HepG2 (cell line): Measurements from ENCODE around the gene BCAN. TPM values are rescaled to one million over a fixed set of nuclear protein-coding genes. Genes with fewer than 3 reads are reported as not detected.

Experiments
- GATAD2A ChIP-seq: IDR thresholded peaks from 2 replicates; pipeline ENCODE4 v1.6.1; 2016
- HNRNPL ChIP-seq: fragments of 200-400 bp; formaldehyde crosslinking; IDR thresholded peaks from 2 replicates; pipeline ENCODE4 v1.6.1; 2017; ENCODE audit warnings: mild to moderate bottlenecking, low read depth, low read length
- MLLT10 ChIP-seq: sonication (generic); formaldehyde crosslinking; IDR thresholded peaks from 2 replicates; pipeline ENCODE4 v1.4.0; 2020; ENCODE audit warnings: missing genetic modification reagents
- SRY ChIP-seq: sonication (generic); formaldehyde crosslinking; IDR thresholded peaks from 2 replicates; pipeline ENCODE4 v1.8.0; 2022; ENCODE audit warnings: mild to moderate bottlenecking, missing genetic modification reagents
- polyA plus RNA-seq, 8 experiments: library from polyadenylated mRNA; depleted of rRNA in 3 of 8; stranded (reverse) in 7 of 8; unstranded in 1 of 8; fragments of >200 nt; fragmentation: Illumina TruSeq in 4 of 8; extraction: Trizol in 4 of 8; gene quantifications; 2 replicates each; pipeline versions ENCODE4 v1.2.1 to v1.2.3, GENCODE V29; 2011 to 2016; ENCODE audit warnings: low read depth in 4 of 8, missing spikeins in 1 of 8, mixed read lengths in 1 of 8; ENCODE audit not compliant: insufficient read depth in 1 of 8
- total RNA-seq, 5 experiments: library from RNA; depleted of rRNA; stranded (reverse); fragments of >200 nt; fragmentation: Illumina TruSeq; extraction: Trizol; gene quantifications; 2 replicates each; pipeline ENCODE4 v1.2.3, GENCODE V29; 2016; ENCODE audit warnings: low read depth in 1 of 5
- TF ChIP-seq, protein P1 (sequence below): sonication (generic); formaldehyde crosslinking; IDR thresholded peaks from 2 replicates; pipeline ENCODE4 v1.8.1; 2023; ENCODE audit warnings: mild to moderate bottlenecking, missing genetic modification reagents
- TF ChIP-seq, protein P2 (sequence below), 2 experiments: IDR thresholded peaks; 2 replicates each; pipeline ENCODE4 v1.6.1; 2011 to 2012; ENCODE audit warnings: low read length in 2 of 2, borderline replicate concordance in 1 of 2, low read depth in 1 of 2, mild to moderate bottlenecking in 1 of 2, moderate library complexity in 1 of 2
- TF ChIP-seq, protein P3 (sequence below): sonication (generic); formaldehyde crosslinking; IDR thresholded peaks from 2 replicates; pipeline ENCODE4 v1.5.0; 2020; ENCODE audit warnings: mild to moderate bottlenecking, low read depth, missing genetic modification reagents, borderline replicate concordance
- TF ChIP-seq, protein P4 (sequence below): sonication (generic); formaldehyde crosslinking; IDR thresholded peaks from 2 replicates; pipeline ENCODE4 v1.4.0; 2020; ENCODE audit warnings: low read depth, missing genetic modification reagents
- TF ChIP-seq, protein P5 (sequence below), 2 experiments: sonication (generic) in 1 of 2; formaldehyde crosslinking in 1 of 2; IDR thresholded peaks; 2 replicates each; pipeline versions ENCODE4 v1.6.1 to v1.9.0; 2014 to 2022; ENCODE audit warnings: antibody characterized with exemption in 1 of 2, borderline replicate concordance in 1 of 2, inconsistent platforms in 1 of 2, low read depth in 1 of 2, missing genetic modification reagents in 1 of 2
- TF ChIP-seq, protein P6 (sequence below): sonication (generic); formaldehyde crosslinking; IDR thresholded peaks from 2 replicates; pipeline ENCODE4 v1.5.0; 2020; ENCODE audit warnings: missing genetic modification reagents

Gene BCAN
- total and polyA plus RNA-seq, 2 of the 13 experiments (the other 11 are each of a cell fraction or from before 2014, with no cell fraction given), result not detected

DNA sequence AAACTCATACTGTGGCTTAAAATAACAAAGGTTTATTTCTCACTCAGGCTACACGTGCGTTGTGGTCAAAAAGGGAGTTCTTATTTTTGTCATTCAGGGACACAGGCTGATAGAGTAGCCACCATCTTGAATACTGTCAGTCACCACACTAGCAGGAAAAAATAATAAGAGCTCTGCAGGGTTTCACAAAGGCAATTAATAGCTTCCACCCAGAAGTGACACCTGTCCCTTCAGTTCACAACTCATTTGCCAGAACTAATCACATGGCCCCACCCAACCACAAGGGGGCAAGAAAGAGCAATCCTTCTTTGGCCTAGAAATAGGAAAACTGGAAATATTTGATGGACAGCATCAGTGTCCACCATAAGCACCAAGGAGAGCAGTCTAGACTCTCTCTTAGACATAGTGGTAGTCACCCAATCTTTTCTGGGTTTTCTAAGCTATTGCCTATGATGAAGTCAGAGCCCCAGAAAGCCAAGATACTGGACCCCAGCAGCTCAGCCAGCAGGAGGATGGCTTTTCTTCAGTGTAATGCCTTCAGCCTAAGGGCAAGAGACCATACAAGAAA, 14.5 kb upstream of the BCAN start (continued):
- TF ChIP-seq, protein P1, sequence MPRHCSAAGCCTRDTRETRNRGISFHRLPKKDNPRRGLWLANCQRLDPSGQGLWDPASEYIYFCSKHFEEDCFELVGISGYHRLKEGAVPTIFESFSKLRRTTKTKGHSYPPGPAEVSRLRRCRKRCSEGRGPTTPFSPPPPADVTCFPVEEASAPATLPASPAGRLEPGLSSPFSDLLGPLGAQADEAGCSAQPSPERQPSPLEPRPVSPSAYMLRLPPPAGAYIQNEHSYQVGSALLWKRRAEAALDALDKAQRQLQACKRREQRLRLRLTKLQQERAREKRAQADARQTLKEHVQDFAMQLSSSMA, result no peak
- TF ChIP-seq, protein P2, sequence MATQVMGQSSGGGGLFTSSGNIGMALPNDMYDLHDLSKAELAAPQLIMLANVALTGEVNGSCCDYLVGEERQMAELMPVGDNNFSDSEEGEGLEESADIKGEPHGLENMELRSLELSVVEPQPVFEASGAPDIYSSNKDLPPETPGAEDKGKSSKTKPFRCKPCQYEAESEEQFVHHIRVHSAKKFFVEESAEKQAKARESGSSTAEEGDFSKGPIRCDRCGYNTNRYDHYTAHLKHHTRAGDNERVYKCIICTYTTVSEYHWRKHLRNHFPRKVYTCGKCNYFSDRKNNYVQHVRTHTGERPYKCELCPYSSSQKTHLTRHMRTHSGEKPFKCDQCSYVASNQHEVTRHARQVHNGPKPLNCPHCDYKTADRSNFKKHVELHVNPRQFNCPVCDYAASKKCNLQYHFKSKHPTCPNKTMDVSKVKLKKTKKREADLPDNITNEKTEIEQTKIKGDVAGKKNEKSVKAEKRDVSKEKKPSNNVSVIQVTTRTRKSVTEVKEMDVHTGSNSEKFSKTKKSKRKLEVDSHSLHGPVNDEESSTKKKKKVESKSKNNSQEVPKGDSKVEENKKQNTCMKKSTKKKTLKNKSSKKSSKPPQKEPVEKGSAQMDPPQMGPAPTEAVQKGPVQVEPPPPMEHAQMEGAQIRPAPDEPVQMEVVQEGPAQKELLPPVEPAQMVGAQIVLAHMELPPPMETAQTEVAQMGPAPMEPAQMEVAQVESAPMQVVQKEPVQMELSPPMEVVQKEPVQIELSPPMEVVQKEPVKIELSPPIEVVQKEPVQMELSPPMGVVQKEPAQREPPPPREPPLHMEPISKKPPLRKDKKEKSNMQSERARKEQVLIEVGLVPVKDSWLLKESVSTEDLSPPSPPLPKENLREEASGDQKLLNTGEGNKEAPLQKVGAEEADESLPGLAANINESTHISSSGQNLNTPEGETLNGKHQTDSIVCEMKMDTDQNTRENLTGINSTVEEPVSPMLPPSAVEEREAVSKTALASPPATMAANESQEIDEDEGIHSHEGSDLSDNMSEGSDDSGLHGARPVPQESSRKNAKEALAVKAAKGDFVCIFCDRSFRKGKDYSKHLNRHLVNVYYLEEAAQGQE (IDR thresholded peaks at IDR 0.05; ENCODE audit: borderline replicate concordance in 1 of 2, low read depth in 1 of 2, low read length in 2 of 2), result peak in 1 of 2 experiments; percentile 62; a peak in 1 of 4 replicates
- TF ChIP-seq, protein P3, sequence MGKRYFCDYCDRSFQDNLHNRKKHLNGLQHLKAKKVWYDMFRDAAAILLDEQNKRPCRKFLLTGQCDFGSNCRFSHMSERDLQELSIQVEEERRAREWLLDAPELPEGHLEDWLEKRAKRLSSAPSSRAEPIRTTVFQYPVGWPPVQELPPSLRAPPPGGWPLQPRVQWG, result no peak
- TF ChIP-seq, protein P4, sequence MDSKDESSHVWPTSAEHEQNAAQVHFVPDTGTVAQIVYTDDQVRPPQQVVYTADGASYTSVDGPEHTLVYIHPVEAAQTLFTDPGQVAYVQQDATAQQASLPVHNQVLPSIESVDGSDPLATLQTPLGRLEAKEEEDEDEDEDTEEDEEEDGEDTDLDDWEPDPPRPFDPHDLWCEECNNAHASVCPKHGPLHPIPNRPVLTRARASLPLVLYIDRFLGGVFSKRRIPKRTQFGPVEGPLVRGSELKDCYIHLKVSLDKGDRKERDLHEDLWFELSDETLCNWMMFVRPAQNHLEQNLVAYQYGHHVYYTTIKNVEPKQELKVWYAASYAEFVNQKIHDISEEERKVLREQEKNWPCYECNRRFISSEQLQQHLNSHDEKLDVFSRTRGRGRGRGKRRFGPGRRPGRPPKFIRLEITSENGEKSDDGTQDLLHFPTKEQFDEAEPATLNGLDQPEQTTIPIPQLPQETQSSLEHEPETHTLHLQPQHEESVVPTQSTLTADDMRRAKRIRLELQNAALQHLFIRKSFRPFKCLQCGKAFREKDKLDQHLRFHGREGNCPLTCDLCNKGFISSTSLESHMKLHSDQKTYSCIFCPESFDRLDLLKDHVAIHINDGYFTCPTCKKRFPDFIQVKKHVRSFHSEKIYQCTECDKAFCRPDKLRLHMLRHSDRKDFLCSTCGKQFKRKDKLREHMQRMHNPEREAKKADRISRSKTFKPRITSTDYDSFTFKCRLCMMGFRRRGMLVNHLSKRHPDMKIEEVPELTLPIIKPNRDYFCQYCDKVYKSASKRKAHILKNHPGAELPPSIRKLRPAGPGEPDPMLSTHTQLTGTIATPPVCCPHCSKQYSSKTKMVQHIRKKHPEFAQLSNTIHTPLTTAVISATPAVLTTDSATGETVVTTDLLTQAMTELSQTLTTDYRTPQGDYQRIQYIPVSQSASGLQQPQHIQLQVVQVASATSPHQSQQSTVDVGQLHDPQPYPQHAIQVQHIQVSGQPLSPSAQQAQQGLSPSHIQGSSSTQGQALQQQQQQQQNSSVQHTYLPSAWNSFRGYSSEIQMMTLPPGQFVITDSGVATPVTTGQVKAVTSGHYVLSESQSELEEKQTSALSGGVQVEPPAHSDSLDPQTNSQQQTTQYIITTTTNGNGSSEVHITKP (CRISPR knock-in tag), result no peak
- TF ChIP-seq SRY (CRISPR knock-in tag) (no peak), MLLT10 (CRISPR knock-in tag) (no peak), HNRNPL (no peak), GATAD2A (CRISPR knock-in tag) (0 out of 2 replicates have a peak, but pooled peaks have one; percentile 29)
- TF ChIP-seq, protein P5, sequence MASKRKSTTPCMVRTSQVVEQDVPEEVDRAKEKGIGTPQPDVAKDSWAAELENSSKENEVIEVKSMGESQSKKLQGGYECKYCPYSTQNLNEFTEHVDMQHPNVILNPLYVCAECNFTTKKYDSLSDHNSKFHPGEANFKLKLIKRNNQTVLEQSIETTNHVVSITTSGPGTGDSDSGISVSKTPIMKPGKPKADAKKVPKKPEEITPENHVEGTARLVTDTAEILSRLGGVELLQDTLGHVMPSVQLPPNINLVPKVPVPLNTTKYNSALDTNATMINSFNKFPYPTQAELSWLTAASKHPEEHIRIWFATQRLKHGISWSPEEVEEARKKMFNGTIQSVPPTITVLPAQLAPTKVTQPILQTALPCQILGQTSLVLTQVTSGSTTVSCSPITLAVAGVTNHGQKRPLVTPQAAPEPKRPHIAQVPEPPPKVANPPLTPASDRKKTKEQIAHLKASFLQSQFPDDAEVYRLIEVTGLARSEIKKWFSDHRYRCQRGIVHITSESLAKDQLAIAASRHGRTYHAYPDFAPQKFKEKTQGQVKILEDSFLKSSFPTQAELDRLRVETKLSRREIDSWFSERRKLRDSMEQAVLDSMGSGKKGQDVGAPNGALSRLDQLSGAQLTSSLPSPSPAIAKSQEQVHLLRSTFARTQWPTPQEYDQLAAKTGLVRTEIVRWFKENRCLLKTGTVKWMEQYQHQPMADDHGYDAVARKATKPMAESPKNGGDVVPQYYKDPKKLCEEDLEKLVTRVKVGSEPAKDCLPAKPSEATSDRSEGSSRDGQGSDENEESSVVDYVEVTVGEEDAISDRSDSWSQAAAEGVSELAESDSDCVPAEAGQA (IDR thresholded peaks at IDR 0.05; ENCODE audit: low read depth), result no peak
- TF ChIP-seq, protein P5 (CRISPR knock-in tag; IDR thresholded peaks at IDR 0.05; ENCODE audit: borderline replicate concordance), result no peak
- TF ChIP-seq, protein P6, sequence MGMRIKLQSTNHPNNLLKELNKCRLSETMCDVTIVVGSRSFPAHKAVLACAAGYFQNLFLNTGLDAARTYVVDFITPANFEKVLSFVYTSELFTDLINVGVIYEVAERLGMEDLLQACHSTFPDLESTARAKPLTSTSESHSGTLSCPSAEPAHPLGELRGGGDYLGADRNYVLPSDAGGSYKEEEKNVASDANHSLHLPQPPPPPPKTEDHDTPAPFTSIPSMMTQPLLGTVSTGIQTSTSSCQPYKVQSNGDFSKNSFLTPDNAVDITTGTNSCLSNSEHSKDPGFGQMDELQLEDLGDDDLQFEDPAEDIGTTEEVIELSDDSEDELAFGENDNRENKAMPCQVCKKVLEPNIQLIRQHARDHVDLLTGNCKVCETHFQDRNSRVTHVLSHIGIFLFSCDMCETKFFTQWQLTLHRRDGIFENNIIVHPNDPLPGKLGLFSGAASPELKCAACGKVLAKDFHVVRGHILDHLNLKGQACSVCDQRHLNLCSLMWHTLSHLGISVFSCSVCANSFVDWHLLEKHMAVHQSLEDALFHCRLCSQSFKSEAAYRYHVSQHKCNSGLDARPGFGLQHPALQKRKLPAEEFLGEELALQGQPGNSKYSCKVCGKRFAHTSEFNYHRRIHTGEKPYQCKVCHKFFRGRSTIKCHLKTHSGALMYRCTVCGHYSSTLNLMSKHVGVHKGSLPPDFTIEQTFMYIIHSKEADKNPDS (CRISPR knock-in tag), result no peak
